ENCODE results near the gene TSPAN3. TPM values are rescaled to one million over a fixed set of nuclear protein-coding genes. Genes with fewer than 3 reads are reported as not detected.

TSPAN3 gene
- total RNA-seq, 1 donor from 2014 or later: 113 TPM

- TF ChIP-seq, protein P1, sequence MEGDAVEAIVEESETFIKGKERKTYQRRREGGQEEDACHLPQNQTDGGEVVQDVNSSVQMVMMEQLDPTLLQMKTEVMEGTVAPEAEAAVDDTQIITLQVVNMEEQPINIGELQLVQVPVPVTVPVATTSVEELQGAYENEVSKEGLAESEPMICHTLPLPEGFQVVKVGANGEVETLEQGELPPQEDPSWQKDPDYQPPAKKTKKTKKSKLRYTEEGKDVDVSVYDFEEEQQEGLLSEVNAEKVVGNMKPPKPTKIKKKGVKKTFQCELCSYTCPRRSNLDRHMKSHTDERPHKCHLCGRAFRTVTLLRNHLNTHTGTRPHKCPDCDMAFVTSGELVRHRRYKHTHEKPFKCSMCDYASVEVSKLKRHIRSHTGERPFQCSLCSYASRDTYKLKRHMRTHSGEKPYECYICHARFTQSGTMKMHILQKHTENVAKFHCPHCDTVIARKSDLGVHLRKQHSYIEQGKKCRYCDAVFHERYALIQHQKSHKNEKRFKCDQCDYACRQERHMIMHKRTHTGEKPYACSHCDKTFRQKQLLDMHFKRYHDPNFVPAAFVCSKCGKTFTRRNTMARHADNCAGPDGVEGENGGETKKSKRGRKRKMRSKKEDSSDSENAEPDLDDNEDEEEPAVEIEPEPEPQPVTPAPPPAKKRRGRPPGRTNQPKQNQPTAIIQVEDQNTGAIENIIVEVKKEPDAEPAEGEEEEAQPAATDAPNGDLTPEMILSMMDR (IDR thresholded peaks at IDR 0.05): no peak
- H3K9me3 Mint-ChIP-seq: no peaks in the 10 kb centered on the region
- DNase-seq: no peak
- peaks cover 88% of the 10 kb centered on the region for H3K36me3 Mint-ChIP-seq (ENCODE audit: low read depth)
- ATAC-seq (ENCODE audit: low read depth): no peak
- CTCF ChIA-PET: interaction anchor here (1.4 kb wide), 1 partner anchor 11 kb away, joined by 6 read pairs; no protein-coding TSS in a partner anchor
- H3K27me3 Mint-ChIP-seq: no peaks in the 10 kb centered on the region
- intact Hi-C loops (cut with micrococcal nuclease): no loop called here
- POLR2A ChIA-PET: interaction anchor here (1.0 to 1.6 kb wide), 2 partner anchors 12 to 25 kb away, joined by 3 read pairs; no protein-coding TSS in a partner anchor
- no peak overlapping the region for H3K27ac Mint-ChIP-seq
- no peak overlapping the region for H3K4me3 Mint-ChIP-seq
- H3K4me1 Mint-ChIP-seq: peaks cover 27% of the 10 kb centered on the region
Measured at GRCh38 chr15:77045985-77046384, 24.9 kb downstream of the TSPAN3 start.

DNA sequence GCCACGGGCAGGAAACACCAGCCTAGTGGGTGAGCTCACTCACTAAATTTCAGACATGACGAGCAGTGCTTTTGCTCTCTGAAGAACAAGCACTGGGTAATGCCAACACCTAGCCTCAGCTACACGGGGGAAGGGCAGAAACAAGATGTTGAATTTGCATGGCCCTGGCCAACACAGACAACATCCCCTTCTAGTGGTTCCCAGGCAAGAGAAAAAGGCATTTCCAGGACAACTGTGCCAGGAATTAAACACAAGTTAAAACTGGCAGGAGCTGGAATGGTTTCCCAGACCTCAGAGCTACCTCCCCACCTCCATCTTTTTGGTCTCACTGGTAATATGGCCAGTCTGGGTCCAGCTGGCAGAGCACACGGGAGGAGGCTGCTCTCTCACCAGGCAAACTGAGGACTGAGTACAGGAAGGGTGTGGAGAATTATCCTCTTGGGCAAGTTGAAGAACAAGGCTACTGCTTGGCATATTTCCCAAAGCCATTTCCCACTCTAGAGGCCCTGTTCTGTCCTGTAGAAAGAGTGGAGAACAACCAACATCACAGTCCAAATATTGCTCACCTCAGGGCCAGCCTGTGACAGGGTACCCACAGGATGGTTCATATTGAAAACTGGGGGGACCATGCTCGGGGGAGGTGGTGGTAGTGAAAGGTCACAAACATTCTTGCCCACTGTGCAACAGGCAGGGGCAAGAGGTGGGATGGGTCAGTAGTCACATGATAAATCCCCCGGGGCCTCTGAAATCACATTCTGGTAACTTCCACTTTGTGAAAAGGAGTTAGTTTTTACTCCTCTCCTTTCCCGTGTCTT, 26.5 kb downstream of the TSPAN3 start:
- CTCF ChIA-PET: no interaction called here
- Mint-ChIP-seq H3K9me3 (no peaks in the 10 kb centered on the region), H3K27ac (peak overlapping the region; percentile 75), H3K4me1 (peaks cover 32% of the 10 kb centered on the region), H3K36me3 (ENCODE audit: low read depth) (peaks cover 87% of the 10 kb centered on the region), H3K4me3 (no peak overlapping the region), H3K27me3 (no peaks in the 10 kb centered on the region)
- TF ChIP-seq, protein P1 (IDR thresholded peaks at IDR 0.05): no peak
- ATAC-seq (ENCODE audit: low read depth) (no peak), DNase-seq (no peak)
- POLR2A ChIA-PET: interaction anchor here (0.6 kb wide), 1 partner anchor 50 kb away, joined by 4 read pairs; no protein-coding TSS in a partner anchor
- intact Hi-C loops (cut with micrococcal nuclease): no loop called here

GRCh38 chr15:77042955-77043920, 27.7 kb downstream of the TSPAN3 start:
- Mint-ChIP-seq H3K36me3 (ENCODE audit: low read depth) (peaks cover 84% of the 10 kb centered on the region), H3K27me3 (no peaks in the 10 kb centered on the region), H3K9me3 (no peaks in the 10 kb centered on the region), H3K27ac (peak overlapping the region; percentile 56), H3K4me3 (no peak overlapping the region), H3K4me1 (peaks cover 35% of the 10 kb centered on the region)
- POLR2A ChIA-PET: no interaction called here
- no peak for ATAC-seq (ENCODE audit: low read depth)
- intact Hi-C loops (cut with micrococcal nuclease): no loop called here
- DNase-seq: no peak
- CTCF ChIA-PET: no interaction called here
- TF ChIP-seq, protein P1 (IDR thresholded peaks at IDR 0.05): no peak

- Mint-ChIP-seq H3K27ac (no peak overlapping the region), H3K27me3 (no peaks in the 10 kb centered on the region), H3K9me3 (no peaks in the 10 kb centered on the region), H3K4me1 (peaks cover 35% of the 10 kb centered on the region), H3K36me3 (ENCODE audit: low read depth) (peaks cover 80% of the 10 kb centered on the region), H3K4me3 (no peak overlapping the region)
- ATAC-seq (ENCODE audit: low read depth): no peak
- POLR2A ChIA-PET: no interaction called here
- intact Hi-C loops (cut with micrococcal nuclease): no loop called here
- TF ChIP-seq, protein P1 (IDR thresholded peaks at IDR 0.05): no peak
- no peak for DNase-seq
- CTCF ChIA-PET: no interaction called here
Measured at GRCh38 chr15:77042245-77042919, 28.5 kb downstream of the TSPAN3 start.

All from activated B cell treated with CpG ODN at 0.5 μM for 24 hours (primary cell).